ENCODE measurements around the gene KMT2B.

DNA sequence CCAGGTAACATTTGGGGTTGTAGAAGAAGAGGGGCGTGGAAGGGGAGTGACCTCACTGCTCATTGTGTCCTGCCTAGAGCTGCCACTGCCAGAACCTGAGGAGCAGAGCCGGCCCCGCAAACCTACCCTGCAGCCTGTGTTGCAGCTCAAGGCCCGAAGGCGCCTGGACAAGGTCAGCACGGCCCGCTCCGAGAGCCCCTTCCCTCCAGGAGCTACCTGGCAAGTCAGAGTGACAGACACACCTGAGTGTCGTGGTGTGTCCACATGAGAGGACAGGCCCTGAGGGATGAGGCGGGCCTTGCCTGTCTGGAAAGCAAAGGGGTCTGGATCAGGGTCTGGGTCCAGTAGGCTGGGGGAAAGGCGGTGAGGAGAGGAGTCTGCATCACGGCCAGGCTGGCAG lies 6.8 kb downstream of the KMT2B start:
- TF ChIP-seq, protein P1, sequence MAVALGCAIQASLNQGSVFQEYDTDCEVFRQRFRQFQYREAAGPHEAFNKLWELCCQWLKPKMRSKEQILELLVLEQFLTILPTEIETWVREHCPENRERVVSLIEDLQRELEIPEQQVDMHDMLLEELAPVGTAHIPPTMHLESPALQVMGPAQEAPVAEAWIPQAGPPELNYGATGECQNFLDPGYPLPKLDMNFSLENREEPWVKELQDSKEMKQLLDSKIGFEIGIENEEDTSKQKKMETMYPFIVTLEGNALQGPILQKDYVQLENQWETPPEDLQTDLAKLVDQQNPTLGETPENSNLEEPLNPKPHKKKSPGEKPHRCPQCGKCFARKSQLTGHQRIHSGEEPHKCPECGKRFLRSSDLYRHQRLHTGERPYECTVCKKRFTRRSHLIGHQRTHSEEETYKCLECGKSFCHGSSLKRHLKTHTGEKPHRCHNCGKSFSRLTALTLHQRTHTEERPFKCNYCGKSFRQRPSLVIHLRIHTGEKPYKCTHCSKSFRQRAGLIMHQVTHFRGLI (CRISPR knock-in tag; IDR thresholded peaks at IDR 0.05), result no peak
- TF ChIP-seq ZKSCAN8 (CRISPR knock-in tag; IDR thresholded peaks at IDR 0.05) (no peak), ZFP36 (IDR thresholded peaks at IDR 0.05; ENCODE audit: low read depth, low read length, partially characterized antibody) (no peak), POLR2AphosphoS5 (IDR thresholded peaks at IDR 0.05; ENCODE audit: control insufficient read depth, insufficient read depth, low read depth, low read length) (no peak), RFX5 (IDR thresholded peaks at IDR 0.05; ENCODE audit: low read depth, low read length) (no peak), TAF9B (IDR thresholded peaks at IDR 0.05; ENCODE audit: partially characterized antibody) (no peak)

Measured in K562 (cell line).